Smooth muscle cell of the brain vasculature (primary cell): ENCODE data around the gene PRPF6.
"Not testable (repeated sequence)": the region's sequence is repeated elsewhere in the genome, so short reads cannot be mapped to it uniquely, and the experiment has no call there.

ENCODE experiments used
- DNase-seq: peaks from one replicate; pipeline ENCODE4 v3.0.0-alpha.2; 2012; ENCODE audit warnings: low read depth, low spot score

Gene PRPF6

GRCh38 chr20:63973636-63974401 lies 7.1 kb upstream of the PRPF6 start:
- DNase-seq = no peak

GRCh38 chr20:63974402-63975200 lies 6.3 kb upstream of the PRPF6 start:
- DNase-seq = no peak

- DNase-seq = not testable (repeated sequence)
These were observed 4.4 kb upstream of the PRPF6 start for GRCh38 chr20:63976511-63976910.

GRCh38 chr20:63976980-63977738 lies 3.8 kb upstream of the PRPF6 start:
- no peak for DNase-seq

- no peak for DNase-seq
These were observed 3.1 kb upstream of the PRPF6 start for GRCh38 chr20:63977739-63978276.

GRCh38 chr20:63978319-63979228 lies 2.4 kb upstream of the PRPF6 start:
- no peak for DNase-seq

GRCh38 chr20:63979229-63979556 lies 1.7 kb upstream of the PRPF6 start:
- no peak for DNase-seq

GRCh38 chr20:63979557-63980316 lies 1.2 kb upstream of the PRPF6 start, which contains the start of gene SAMD10:
Gene SAMD10 (minus strand): TSS chr20:63979642. CDS start chr20:63979467, 175 bp downstream.
- DNase-seq = no peak

GRCh38 chr20:63980317-63980805 lies 571 bp upstream of the PRPF6 start:
- no peak for DNase-seq

- DNase-seq = no peak
These were observed 2.0 kb downstream of the PRPF6 start for GRCh38 chr20:63982937-63983336.

GRCh38 chr20:64000906-64001305 lies 20.0 kb downstream of the PRPF6 start:
- DNase-seq = no peak

GRCh38 chr20:64001607-64002011 lies 20.7 kb downstream of the PRPF6 start:
- DNase-seq = no peak

- no peak for DNase-seq
These were observed 23.2 kb downstream of the PRPF6 start for GRCh38 chr20:64003960-64004725.

GRCh38 chr20:64005394-64005793 lies 24.5 kb downstream of the PRPF6 start:
- no peak for DNase-seq

GRCh38 chr20:64006490-64006889 lies 25.6 kb downstream of the PRPF6 start:
- no peak for DNase-seq

GRCh38 chr20:64006902-64007301 lies 26.0 kb downstream of the PRPF6 start:
- DNase-seq = no peak

GRCh38 chr20:64009811-64010387 lies 29.0 kb downstream of the PRPF6 start:
- no peak for DNase-seq

- no peak for DNase-seq
These were observed 29.8 kb downstream of the PRPF6 start for GRCh38 chr20:64010711-64011237.

- no peak for DNase-seq
These were observed 30.4 kb downstream of the PRPF6 start for GRCh38 chr20:64011366-64011779.
